PFSK-1 (cell line): ENCODE data around the gene INSYN1.

Source experiments
- FOXP2 ChIP-seq: optimal IDR thresholded peaks from 2 replicates; pipeline ENCODE3; 2011; ENCODE audit warnings: borderline replicate concordance, control low read depth, inconsistent platforms; ENCODE audit not compliant: insufficient read depth; ENCODE audit errors: extremely low read length, extremely low read depth
- POLR2AphosphoS5 ChIP-seq: IDR thresholded peaks from 2 replicates; pipeline ENCODE4 v1.6.1; 2012; ENCODE audit warnings: low read depth, mild to moderate bottlenecking, control low read depth, low read length, moderate library complexity
- SIN3A ChIP-seq: IDR thresholded peaks from 2 replicates; pipeline ENCODE4 v1.6.1; 2012; ENCODE audit warnings: mild to moderate bottlenecking, low read length, moderate library complexity, borderline replicate concordance; ENCODE audit not compliant: insufficient read depth
- TAF1 ChIP-seq: IDR thresholded peaks from 2 replicates; pipeline ENCODE4 v1.6.1; 2012; ENCODE audit warnings: low read length, control low read depth, borderline replicate concordance; ENCODE audit not compliant: insufficient read depth
- TF ChIP-seq, protein P1 (sequence below), 2 experiments: IDR thresholded peaks; 2 replicates each; pipeline versions ENCODE4 v1.6.1 to v1.8.0; 2011 to 2012; ENCODE audit warnings: low read depth in 2 of 2, low read length in 2 of 2, control low read depth in 1 of 2, inconsistent platforms in 1 of 2, mild to moderate bottlenecking in 1 of 2, moderate library complexity in 1 of 2; ENCODE audit not compliant: insufficient read depth in 1 of 2

DNA sequence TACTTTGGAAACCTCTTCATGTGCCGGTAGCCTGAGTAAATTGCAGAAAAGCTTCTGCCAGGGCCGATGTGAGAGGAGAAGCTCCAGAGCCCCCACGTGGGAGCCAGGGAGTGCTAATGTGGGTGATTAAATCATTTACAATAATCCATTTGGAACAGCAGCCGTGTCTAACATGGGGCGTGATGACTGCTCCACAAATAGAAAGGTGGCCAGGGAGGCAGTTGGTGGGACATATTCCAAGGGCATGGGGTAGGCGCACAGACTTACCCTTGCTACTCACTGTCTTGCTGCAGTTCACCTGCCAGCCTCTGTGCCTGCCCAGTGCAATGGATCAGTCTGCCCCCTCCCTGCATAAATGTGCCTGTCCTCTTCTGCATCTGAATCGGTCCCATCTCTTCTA lies 39.3 kb upstream of the INSYN1 start:
- no peak for TF ChIP-seq SIN3A
- no peak for TF ChIP-seq POLR2AphosphoS5
- TF ChIP-seq TAF1, result no peak
- TF ChIP-seq, protein P1, sequence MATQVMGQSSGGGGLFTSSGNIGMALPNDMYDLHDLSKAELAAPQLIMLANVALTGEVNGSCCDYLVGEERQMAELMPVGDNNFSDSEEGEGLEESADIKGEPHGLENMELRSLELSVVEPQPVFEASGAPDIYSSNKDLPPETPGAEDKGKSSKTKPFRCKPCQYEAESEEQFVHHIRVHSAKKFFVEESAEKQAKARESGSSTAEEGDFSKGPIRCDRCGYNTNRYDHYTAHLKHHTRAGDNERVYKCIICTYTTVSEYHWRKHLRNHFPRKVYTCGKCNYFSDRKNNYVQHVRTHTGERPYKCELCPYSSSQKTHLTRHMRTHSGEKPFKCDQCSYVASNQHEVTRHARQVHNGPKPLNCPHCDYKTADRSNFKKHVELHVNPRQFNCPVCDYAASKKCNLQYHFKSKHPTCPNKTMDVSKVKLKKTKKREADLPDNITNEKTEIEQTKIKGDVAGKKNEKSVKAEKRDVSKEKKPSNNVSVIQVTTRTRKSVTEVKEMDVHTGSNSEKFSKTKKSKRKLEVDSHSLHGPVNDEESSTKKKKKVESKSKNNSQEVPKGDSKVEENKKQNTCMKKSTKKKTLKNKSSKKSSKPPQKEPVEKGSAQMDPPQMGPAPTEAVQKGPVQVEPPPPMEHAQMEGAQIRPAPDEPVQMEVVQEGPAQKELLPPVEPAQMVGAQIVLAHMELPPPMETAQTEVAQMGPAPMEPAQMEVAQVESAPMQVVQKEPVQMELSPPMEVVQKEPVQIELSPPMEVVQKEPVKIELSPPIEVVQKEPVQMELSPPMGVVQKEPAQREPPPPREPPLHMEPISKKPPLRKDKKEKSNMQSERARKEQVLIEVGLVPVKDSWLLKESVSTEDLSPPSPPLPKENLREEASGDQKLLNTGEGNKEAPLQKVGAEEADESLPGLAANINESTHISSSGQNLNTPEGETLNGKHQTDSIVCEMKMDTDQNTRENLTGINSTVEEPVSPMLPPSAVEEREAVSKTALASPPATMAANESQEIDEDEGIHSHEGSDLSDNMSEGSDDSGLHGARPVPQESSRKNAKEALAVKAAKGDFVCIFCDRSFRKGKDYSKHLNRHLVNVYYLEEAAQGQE (IDR thresholded peaks at IDR 0.05; ENCODE audit: insufficient read depth in 1 of 2, low read depth in 2 of 2, low read length in 2 of 2), result no peak
- TF ChIP-seq FOXP2, result no peak
